Kidney epithelial cell (primary cell): ENCODE data around the gene PLEKHB2. TPM values are rescaled to one million over a fixed set of nuclear protein-coding genes. Genes with fewer than 3 reads are reported as not detected.
"Not testable (repeated sequence)": the region's sequence is repeated elsewhere in the genome, so short reads cannot be mapped to it uniquely, and the experiment has no call there.

Source experiments
- DNase-seq: peaks from one replicate; pipeline ENCODE4 v3.0.0-alpha.2; 2010; ENCODE audit warnings: low read depth
- H3K27me3 ChIP-seq: 2 replicates; pipeline ENCODE4 v1.6.0; 2011; ENCODE audit warnings: low read length; ENCODE audit not compliant: control insufficient read depth, insufficient read depth
- H3K36me3 ChIP-seq: 2 replicates; pipeline ENCODE4 v1.5.1; 2011; ENCODE audit warnings: low read length; ENCODE audit not compliant: control insufficient read depth, insufficient read depth
- H3K4me3 ChIP-seq: 2 replicates; pipeline ENCODE4 v1.5.1; 2011; ENCODE audit warnings: low read depth, mild to moderate bottlenecking, control low read depth, low read length
- total RNA-seq: library from RNA; depleted of rRNA; stranded (reverse); fragments of >200 nt; gene quantifications from 2 replicates; pipeline ENCODE4 v1.2.3, GENCODE V29; 2015
- TF ChIP-seq, protein P1 (sequence below): IDR thresholded peaks from 2 replicates; pipeline ENCODE4 v1.5.1; 2011; ENCODE audit warnings: mild to moderate bottlenecking, moderate library complexity, low read length, control low read depth, inconsistent platforms; ENCODE audit not compliant: insufficient read depth, poor library complexity, severe bottlenecking

PLEKHB2 gene
- total RNA-seq, 1 donor from 2014 or later = 113 TPM

DNA sequence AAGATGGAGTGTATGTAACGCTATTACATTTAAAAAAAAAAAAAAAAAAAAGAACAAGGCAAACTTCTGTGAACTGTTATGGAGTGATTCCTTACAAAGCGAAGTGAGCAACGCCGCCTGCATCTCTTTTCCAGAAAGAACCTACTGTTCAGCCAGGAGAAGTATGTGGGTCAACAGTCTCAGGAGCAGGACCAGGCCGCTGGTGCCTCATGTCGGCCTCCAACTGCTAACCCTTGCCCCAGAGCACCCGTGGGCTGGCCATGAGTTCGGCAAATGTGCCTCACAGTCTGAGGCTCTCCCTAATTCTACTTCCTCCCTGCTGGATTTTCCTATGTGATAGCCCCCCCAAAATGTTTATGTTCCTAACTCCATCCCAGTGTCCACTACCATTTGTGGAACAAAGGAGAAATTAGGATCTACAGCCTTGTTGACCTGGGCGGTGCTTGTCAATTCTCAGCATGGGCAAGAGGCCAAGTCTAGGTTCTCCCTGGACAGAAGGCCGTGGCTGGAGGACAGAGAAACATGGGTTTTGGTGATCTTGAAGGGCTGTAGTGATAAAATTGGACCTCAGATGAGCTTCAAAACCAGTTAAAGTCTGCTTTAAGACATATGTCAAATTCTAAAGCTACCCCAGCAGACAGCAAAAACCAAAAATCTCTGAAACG is 27.8 kb upstream of the PLEKHB2 start:
- DNase-seq = no peak
- H3K36me3 ChIP-seq = peaks cover 3% of the 10 kb centered on the region
- H3K4me3 ChIP-seq = no peak overlapping the region
- no peaks in the 10 kb centered on the region for H3K27me3 ChIP-seq
- TF ChIP-seq, protein P1, sequence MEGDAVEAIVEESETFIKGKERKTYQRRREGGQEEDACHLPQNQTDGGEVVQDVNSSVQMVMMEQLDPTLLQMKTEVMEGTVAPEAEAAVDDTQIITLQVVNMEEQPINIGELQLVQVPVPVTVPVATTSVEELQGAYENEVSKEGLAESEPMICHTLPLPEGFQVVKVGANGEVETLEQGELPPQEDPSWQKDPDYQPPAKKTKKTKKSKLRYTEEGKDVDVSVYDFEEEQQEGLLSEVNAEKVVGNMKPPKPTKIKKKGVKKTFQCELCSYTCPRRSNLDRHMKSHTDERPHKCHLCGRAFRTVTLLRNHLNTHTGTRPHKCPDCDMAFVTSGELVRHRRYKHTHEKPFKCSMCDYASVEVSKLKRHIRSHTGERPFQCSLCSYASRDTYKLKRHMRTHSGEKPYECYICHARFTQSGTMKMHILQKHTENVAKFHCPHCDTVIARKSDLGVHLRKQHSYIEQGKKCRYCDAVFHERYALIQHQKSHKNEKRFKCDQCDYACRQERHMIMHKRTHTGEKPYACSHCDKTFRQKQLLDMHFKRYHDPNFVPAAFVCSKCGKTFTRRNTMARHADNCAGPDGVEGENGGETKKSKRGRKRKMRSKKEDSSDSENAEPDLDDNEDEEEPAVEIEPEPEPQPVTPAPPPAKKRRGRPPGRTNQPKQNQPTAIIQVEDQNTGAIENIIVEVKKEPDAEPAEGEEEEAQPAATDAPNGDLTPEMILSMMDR = no peak

DNA sequence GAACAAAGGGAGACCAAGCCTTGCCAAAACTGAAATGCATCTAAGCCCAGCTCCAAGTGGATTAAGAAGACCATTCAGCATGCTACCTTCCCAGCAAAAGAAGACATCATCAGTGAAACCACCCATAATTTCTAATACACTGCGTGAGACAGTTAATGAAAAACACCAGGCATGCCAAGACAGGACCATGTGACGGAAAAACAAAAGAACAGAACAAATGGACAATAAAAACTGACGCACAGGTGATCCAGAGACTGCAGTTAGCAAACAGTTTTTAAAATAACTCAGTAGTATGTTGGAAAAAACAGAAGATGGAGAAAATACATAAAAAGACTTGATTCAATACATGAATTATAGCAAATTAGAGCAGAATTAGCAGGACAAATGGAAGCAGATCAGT is 27.2 kb upstream of the PLEKHB2 start:
- H3K4me3 ChIP-seq = no peak overlapping the region
- no peaks in the 10 kb centered on the region for H3K27me3 ChIP-seq
- DNase-seq = no peak
- H3K36me3 ChIP-seq = peaks cover 3% of the 10 kb centered on the region
- TF ChIP-seq, protein P1 = no peak

DNA sequence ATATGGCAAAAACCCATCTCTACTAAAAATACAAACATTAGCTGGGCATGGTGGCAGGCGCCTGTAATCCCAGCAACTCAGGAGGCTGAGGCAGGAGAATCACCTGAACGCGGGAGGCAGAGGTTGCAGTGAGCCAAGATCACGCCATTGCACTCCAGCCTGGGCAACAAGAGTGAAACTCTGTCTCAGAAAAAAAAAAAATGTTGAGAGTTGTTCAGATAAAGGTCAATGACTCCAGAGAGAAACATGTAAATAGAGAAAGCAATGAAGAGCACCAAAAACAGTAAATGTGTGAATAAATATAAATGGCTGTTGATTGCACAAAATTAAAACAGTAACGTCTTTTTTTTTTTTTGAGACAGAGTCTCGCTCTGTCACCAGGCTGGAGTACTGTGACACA is 25.2 kb upstream of the PLEKHB2 start:
- DNase-seq, H3K36me3 ChIP-seq, H3K4me3 ChIP-seq, H3K27me3 ChIP-seq: not testable (repeated sequence)

DNA sequence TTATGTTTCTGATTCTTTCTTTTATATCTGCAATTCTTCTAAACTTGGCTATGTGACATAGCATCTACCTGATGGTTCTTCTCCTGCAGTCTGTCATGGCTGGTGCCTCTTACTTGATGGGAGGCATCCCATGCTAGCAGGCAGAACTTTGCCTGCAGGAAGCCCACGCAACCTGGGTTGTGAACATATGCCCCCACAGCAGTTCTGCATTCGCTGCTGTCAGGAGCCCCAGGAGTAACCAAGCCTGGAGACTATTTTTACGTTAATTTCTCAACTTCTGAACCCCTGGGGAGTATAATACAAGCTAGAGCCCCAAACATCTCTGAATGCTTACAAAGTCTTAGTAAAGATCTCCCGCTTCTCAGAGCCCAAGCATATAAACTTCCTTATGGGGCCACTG is 23.9 kb upstream of the PLEKHB2 start:
- no peak overlapping the region for H3K4me3 ChIP-seq
- peaks cover 1% of the 10 kb centered on the region for H3K36me3 ChIP-seq
- TF ChIP-seq, protein P1 = no peak
- no peak for DNase-seq
- H3K27me3 ChIP-seq = no peaks in the 10 kb centered on the region

DNA sequence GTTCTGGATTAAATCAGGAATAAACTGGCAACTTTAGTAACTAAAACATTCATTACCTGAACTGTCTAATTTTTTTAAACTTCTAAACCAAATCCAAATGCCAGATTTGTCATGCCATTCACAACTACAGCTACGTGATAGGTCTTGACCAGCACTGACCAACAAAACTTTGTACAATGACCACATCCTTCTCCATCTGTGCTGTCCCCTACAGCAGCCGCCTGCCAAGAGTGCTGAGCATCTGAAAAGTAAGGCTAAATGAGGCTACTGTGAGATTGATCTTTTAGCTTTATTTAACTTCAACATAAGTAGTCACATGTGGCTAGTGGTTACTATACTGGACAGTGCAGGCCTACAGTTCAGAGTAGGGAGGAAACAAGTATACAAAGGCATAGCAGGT is 19.5 kb upstream of the PLEKHB2 start:
- DNase-seq = no peak

DNA sequence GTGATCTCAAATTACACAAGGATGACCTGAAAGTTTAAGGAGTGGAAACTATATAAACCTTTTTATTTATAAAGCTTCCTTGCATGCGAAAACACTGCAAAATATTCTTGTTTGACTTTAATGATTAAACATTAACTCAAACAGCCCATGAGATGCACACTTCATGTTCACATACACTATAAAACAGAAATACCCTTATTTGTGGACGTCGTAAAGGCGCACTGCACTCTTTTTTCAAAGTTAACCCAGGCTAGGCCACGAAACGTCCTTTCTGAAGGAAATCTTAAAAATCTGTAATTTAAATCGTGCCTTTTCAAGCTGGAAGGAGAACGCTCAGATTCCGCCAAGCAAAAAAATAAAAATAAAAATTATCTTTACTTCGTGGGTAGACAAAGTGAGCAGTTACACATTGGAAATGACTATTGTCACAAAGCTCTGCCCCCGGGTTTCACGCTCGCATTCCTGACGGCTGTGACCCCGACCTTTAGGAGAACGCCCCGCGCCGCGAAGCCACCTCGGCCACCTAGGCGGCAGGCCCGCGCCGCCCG is 12.6 kb upstream of the PLEKHB2 start:
- TF ChIP-seq, protein P1 = no peak
- DNase-seq = no peak
- no peaks in the 10 kb centered on the region for H3K36me3 ChIP-seq
- H3K4me3 ChIP-seq = peak overlapping the region; percentile 52
- no peaks in the 10 kb centered on the region for H3K27me3 ChIP-seq

More for the DNA sequence above, 19.5 kb upstream of the PLEKHB2 start:
- Histone ChIP-seq H3K27me3 (no peaks in the 10 kb centered on the region), H3K4me3 (no peak overlapping the region), H3K36me3 (no peaks in the 10 kb centered on the region)
- TF ChIP-seq, protein P1 = no peak
